ENCODE measurements around the gene ANKLE1.

Gene ANKLE1

GRCh38 chr19:17260842-17261325 lies 20.8 kb upstream of the ANKLE1 start (continued):
- TF ChIP-seq ATF2 (tag by site-specific recombination; IDR thresholded peaks at IDR 0.05; ENCODE audit: low read depth) (no peak), ZNF23 (tag by site-specific recombination; IDR thresholded peaks at IDR 0.05; ENCODE audit: borderline replicate concordance) (no peak), ZNF561 (tag by site-specific recombination; IDR thresholded peaks at IDR 0.05; ENCODE audit: borderline replicate concordance) (no peak), ZNF449 (tag by site-specific recombination; IDR thresholded peaks at IDR 0.05) (peak; percentile 24; the same call in 1 of the 2 replicates), ZNF223 (tag by site-specific recombination; IDR thresholded peaks at IDR 0.05) (no peak), KLF1 (tag by site-specific recombination; IDR thresholded peaks at IDR 0.05) (no peak), PRDM10 (tag by site-specific recombination; IDR thresholded peaks at IDR 0.05) (no peak), ZIC2 (tag by site-specific recombination; IDR thresholded peaks at IDR 0.05) (peak; percentile 29; the same call in 1 of the 2 replicates), SP7 (tag by site-specific recombination; IDR thresholded peaks at IDR 0.05) (peak; percentile 51), BCL11A (tag by site-specific recombination; IDR thresholded peaks at IDR 0.05; ENCODE audit: low read depth) (no peak), ZNF16 (tag by site-specific recombination; IDR thresholded peaks at IDR 0.05; ENCODE audit: low read depth) (peak; percentile 76), ZNF785 (tag by site-specific recombination; IDR thresholded peaks at IDR 0.05) (no peak), ZNF639 (tag by site-specific recombination; IDR thresholded peaks at IDR 0.05) (peak; percentile 45; the same call in 1 of the 2 replicates), TRIM28 (IDR thresholded peaks at IDR 0.05; ENCODE audit: borderline replicate concordance, low read length) (peak; percentile 80; the same call in 1 of the 2 replicates), ZBTB10 (tag by site-specific recombination; IDR thresholded peaks at IDR 0.05) (no peak), ZFP41 (tag by site-specific recombination; IDR thresholded peaks at IDR 0.05; ENCODE audit: borderline replicate concordance) (no peak), ZSCAN23 (tag by site-specific recombination; IDR thresholded peaks at IDR 0.05) (no peak), ZSCAN4 (tag by site-specific recombination; IDR thresholded peaks at IDR 0.05) (no peak), ZNF777 (tag by site-specific recombination; IDR thresholded peaks at IDR 0.05; ENCODE audit: borderline replicate concordance) (no peak), ZNF768 (tag by site-specific recombination; IDR thresholded peaks at IDR 0.05) (no peak)
- TF ChIP-seq, protein P1, sequence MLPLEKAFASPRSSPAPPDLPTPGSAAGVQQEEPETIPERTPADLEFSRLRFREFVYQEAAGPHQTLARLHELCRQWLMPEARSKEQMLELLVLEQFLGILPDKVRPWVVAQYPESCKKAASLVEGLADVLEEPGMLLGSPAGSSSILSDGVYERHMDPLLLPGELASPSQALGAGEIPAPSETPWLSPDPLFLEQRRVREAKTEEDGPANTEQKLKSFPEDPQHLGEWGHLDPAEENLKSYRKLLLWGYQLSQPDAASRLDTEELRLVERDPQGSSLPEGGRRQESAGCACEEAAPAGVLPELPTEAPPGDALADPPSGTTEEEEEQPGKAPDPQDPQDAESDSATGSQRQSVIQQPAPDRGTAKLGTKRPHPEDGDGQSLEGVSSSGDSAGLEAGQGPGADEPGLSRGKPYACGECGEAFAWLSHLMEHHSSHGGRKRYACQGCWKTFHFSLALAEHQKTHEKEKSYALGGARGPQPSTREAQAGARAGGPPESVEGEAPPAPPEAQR (tag by site-specific recombination; IDR thresholded peaks at IDR 0.05), result peak; percentile 54; the same call in 1 of the 2 replicates
- TF ChIP-seq, protein P2, sequence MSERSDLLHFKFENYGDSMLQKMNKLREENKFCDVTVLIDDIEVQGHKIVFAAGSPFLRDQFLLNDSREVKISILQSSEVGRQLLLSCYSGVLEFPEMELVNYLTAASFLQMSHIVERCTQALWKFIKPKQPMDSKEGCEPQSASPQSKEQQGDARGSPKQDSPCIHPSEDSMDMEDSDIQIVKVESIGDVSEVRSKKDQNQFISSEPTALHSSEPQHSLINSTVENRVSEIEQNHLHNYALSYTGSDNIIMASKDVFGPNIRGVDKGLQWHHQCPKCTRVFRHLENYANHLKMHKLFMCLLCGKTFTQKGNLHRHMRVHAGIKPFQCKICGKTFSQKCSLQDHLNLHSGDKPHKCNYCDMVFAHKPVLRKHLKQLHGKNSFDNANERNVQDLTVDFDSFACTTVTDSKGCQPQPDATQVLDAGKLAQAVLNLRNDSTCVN (tag by site-specific recombination; optimal IDR thresholded peaks at IDR 0.05), result no peak
- TF ChIP-seq, protein P3, sequence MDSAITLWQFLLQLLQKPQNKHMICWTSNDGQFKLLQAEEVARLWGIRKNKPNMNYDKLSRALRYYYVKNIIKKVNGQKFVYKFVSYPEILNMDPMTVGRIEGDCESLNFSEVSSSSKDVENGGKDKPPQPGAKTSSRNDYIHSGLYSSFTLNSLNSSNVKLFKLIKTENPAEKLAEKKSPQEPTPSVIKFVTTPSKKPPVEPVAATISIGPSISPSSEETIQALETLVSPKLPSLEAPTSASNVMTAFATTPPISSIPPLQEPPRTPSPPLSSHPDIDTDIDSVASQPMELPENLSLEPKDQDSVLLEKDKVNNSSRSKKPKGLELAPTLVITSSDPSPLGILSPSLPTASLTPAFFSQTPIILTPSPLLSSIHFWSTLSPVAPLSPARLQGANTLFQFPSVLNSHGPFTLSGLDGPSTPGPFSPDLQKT (IDR thresholded peaks at IDR 0.05; ENCODE audit: borderline replicate concordance, low read depth, low read length), result no peak

Measured in HEK293 (cell line).